Thoracic aorta (tissue), 2 donors: ENCODE results near the gene TM9SF3. TPM values are rescaled to one million over a fixed set of nuclear protein-coding genes. Genes with fewer than 3 reads are reported as not detected.
"Not testable (repeated sequence)": the region's sequence is repeated elsewhere in the genome, so short reads cannot be mapped to it uniquely, and the experiment has no call there.

ENCODE experiments used
- ATAC-seq: fragments of 150-250 bp; one replicate; pipeline ENCODE4 v1.8.0; 2017; ENCODE audit warnings: low read depth; ENCODE audit not compliant: insufficient number of reproducible peaks, low FRiP score
- DNase-seq: peaks from one replicate; pipeline ENCODE4 v3.0.0-alpha.2; 2020; ENCODE audit warnings: low spot score
- H3K27ac ChIP-seq, 2 donors: fragments of 200-600 bp; sonication (generic); 1 replicate in 1 of 2; 2 replicates in 1 of 2; pipeline ENCODE4 v1.5.1; 2016; ENCODE audit warnings: mild to moderate bottlenecking in 2 of 2, moderate library complexity in 2 of 2
- H3K27me3 ChIP-seq: fragments of 200-600 bp; sonication (generic); replicated peaks from 2 replicates; pipeline ENCODE4 v1.6.0; 2016; ENCODE audit warnings: mild to moderate bottlenecking; ENCODE audit not compliant: insufficient read depth
- H3K36me3 ChIP-seq: fragments of 200-600 bp; sonication (generic); one replicate; pipeline ENCODE4 v1.5.1; 2016
- H3K4me1 ChIP-seq, 2 donors: fragments of 200-600 bp; sonication (generic); 1 replicate in 1 of 2; 2 replicates in 1 of 2; pipeline versions ENCODE4 v1.5.1 to v1.6.0; 2016; ENCODE audit warnings: low read depth in 2 of 2, mild to moderate bottlenecking in 1 of 2; ENCODE audit not compliant: control insufficient read depth in 1 of 2
- H3K4me3 ChIP-seq: fragments of 200-600 bp; sonication (generic); 2 replicates; pipeline ENCODE4 v1.5.1; 2016; ENCODE audit warnings: mild to moderate bottlenecking
- H3K9me3 ChIP-seq: fragments of 200-600 bp; sonication (generic); 2 replicates; pipeline ENCODE4 v1.5.1; 2016
- total RNA-seq, 2 donors: library from RNA; depleted of rRNA; stranded (reverse); fragments of >200 nt; gene quantifications; one replicate each; pipeline versions ENCODE4 v1.1.0 to v1.2.3, GENCODE V29; 2016
- TF ChIP-seq, protein P1 (sequence below): fragments of 200-600 bp; sonication (generic); IDR thresholded peaks from one replicate; pipeline ENCODE4 v1.5.1; 2019; ENCODE audit warnings: antibody characterized with exemption

Gene TM9SF3
- total RNA-seq, 2 donors from 2014 or later = 68.9 to 125 TPM

DNA sequence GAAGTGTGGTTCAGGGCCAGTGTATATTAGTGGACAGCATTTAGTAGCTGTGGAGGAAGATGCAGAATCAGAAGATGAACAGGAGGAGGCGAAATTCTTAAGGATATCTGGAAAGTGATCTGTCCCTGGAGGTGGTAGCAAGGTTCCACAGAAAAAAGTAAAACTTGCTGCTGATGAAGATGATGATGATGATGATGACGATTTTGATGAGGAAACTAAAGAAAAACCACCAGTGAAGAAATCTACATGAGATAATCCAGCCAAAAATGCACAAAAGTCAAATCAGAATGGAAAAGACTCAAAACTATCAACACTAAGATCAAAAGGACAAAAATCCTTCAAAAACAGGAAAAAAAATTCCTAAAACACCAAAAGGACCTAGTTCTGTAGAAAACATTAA is 26.3 kb downstream of the TM9SF3 start:
- no peak overlapping the region for H3K27ac ChIP-seq
- H3K27me3 ChIP-seq = no peaks in the 10 kb centered on the region
- DNase-seq (no peak), ATAC-seq (no peak)
- H3K4me1 ChIP-seq = peaks cover 5 to 6% of the 10 kb centered on the region in 2 donors
- no peaks in the 10 kb centered on the region for H3K9me3 ChIP-seq
- TF ChIP-seq, protein P1, sequence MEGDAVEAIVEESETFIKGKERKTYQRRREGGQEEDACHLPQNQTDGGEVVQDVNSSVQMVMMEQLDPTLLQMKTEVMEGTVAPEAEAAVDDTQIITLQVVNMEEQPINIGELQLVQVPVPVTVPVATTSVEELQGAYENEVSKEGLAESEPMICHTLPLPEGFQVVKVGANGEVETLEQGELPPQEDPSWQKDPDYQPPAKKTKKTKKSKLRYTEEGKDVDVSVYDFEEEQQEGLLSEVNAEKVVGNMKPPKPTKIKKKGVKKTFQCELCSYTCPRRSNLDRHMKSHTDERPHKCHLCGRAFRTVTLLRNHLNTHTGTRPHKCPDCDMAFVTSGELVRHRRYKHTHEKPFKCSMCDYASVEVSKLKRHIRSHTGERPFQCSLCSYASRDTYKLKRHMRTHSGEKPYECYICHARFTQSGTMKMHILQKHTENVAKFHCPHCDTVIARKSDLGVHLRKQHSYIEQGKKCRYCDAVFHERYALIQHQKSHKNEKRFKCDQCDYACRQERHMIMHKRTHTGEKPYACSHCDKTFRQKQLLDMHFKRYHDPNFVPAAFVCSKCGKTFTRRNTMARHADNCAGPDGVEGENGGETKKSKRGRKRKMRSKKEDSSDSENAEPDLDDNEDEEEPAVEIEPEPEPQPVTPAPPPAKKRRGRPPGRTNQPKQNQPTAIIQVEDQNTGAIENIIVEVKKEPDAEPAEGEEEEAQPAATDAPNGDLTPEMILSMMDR = no peak
- peaks cover 9% of the 10 kb centered on the region for H3K36me3 ChIP-seq
- no peak overlapping the region for H3K4me3 ChIP-seq

DNA sequence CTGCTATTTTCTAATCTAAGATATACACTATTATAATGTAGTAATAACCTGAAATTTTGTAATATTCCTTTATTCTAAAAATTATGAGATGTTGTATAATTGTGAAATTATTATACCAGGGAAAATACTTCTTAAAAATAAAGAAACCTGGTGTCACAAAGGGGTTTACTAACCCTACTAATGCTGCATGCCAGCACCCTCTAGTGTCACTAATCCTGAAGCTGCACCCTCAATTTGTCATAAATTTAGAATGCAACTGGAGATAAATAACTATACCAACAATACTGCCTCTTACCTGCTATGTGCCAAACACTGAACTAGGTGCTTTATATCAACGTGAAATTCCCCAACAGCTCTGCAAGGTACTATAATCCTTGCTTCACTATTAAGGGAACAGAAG is 30.8 kb downstream of the TM9SF3 start:
- DNase-seq (no peak), ATAC-seq (no peak)
- no peaks in the 10 kb centered on the region for H3K27me3 ChIP-seq
- H3K27ac ChIP-seq = no peak overlapping the region
- H3K4me3 ChIP-seq = no peak overlapping the region
- H3K4me1 ChIP-seq = no peaks in the 10 kb centered on the region
- H3K9me3 ChIP-seq = no peaks in the 10 kb centered on the region
- TF ChIP-seq, protein P1 = no peak
- H3K36me3 ChIP-seq = peaks cover 27% of the 10 kb centered on the region

DNA sequence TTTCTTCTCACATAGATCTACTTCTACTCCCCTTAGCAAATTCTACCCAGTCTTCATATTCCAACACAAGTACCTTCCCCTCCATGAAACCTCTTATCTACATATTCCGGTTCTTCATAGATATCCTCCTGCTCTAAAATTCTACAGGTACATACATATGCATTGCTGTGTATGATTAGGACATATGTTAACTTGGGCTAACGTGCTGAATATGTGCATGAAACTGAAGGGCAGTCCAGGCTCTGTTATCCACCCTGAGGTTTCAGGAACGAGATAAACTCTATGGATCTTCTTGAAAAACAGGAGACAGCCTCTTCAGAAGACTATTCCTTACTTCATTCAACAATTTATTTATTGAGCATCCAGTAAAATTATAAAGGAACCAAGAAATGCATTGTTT is 31.5 kb downstream of the TM9SF3 start:
- TF ChIP-seq, protein P1 = no peak
- H3K36me3 ChIP-seq = peaks cover 26% of the 10 kb centered on the region

DNA sequence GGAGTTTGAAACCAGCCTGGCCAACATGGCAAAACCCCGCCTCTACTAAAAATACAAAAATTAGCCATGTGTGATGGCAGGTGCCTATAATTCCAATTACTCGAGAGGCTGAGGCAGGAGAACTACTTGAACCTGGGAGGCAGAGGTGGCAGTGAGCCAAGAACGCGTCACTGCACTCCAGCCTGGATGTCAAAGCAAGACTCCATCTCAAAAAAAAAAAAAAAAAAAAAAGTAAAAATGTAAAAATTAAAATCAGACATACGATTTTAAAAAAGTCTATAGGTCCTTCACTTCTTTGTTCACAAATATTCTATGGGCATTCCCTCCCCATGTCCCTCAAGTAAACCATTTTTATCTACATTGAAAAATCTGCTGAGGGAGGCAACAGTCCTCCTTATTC is 38.2 kb downstream of the TM9SF3 start:
- H3K27me3 ChIP-seq = no peaks in the 10 kb centered on the region
- H3K4me3 ChIP-seq = no peak overlapping the region
- no peak overlapping the region for H3K27ac ChIP-seq
- TF ChIP-seq, protein P1 = no peak
- H3K4me1 ChIP-seq = no peaks in the 10 kb centered on the region
- H3K9me3 ChIP-seq = no peaks in the 10 kb centered on the region
- peaks cover 22% of the 10 kb centered on the region for H3K36me3 ChIP-seq
- ATAC-seq (no peak), DNase-seq (no peak)

More for the DNA sequence above, 31.5 kb downstream of the TM9SF3 start:
- ATAC-seq (no peak), DNase-seq (no peak)
- no peak overlapping the region for H3K4me3 ChIP-seq
- no peak overlapping the region for H3K27ac ChIP-seq
- no peaks in the 10 kb centered on the region for H3K9me3 ChIP-seq
- no peaks in the 10 kb centered on the region for H3K27me3 ChIP-seq
- no peaks in the 10 kb centered on the region for H3K4me1 ChIP-seq

DNA sequence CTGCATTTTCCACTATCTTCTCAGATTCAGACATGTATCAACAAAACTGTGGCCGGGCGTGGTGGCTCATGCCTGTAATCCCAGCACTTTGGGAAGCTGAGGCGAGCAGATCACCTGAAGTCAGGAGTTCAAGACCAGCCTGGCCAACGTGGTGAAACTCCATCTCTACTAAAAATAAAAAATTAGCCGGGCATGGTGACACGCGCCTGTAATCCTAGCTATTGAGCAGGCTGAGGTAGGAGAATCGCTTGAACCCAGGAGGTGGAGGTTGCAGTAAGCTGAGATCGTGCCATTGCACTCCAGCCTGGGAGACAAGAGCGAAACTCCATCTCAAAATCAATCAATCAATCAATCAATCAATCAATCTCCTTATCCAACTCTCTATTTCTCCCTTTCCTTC is 41.3 kb downstream of the TM9SF3 start:
- DNase-seq, H3K9me3 ChIP-seq, H3K27ac ChIP-seq, ATAC-seq, H3K4me3 ChIP-seq, H3K27me3 ChIP-seq, H3K4me1 ChIP-seq: not testable (repeated sequence)
- H3K36me3 ChIP-seq = peaks cover 16% of the 10 kb centered on the region

DNA sequence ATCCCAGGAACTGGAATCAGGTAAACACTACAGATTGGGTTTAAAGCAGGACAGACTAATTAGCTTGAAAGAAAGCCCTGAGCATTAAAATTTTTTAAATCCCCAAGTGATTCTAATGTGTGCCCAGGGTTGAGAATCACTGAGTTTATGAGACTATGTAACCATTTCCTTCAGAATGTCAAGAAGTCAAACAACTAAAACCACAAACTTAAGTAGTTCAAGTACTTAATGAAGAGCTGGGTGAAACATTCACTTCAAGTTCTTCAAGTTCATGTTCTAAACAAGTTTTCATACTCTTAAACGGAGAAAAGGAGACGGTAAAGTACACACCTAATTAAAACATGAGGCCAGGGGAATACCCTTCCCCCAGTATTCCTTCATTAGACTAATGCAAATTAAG is 44.9 kb downstream of the TM9SF3 start:
- Histone ChIP-seq H3K4me1 (no peaks in the 10 kb centered on the region), H3K4me3 (no peak overlapping the region), H3K27me3 (no peaks in the 10 kb centered on the region), H3K27ac (no peak overlapping the region), H3K9me3 (no peaks in the 10 kb centered on the region), H3K36me3 (peaks cover 25% of the 10 kb centered on the region)
- TF ChIP-seq, protein P1 = no peak
- DNase-seq = no peak
- ATAC-seq = no peak
